H9 (cell line): ENCODE results near the gene CRHR1. TPM values are rescaled to one million over a fixed set of nuclear protein-coding genes. Genes with fewer than 3 reads are reported as not detected.

Source experiments
- DNase-seq: peaks from one replicate; pipeline ENCODE4 v3.0.0-alpha.2; 2017
- H2AFZ ChIP-seq: one replicate; pipeline ENCODE4 v1.6.1; 2013; ENCODE audit warnings: mild to moderate bottlenecking, low read length, control low read depth, moderate library complexity
- H2AK5ac ChIP-seq: 2 replicates; pipeline ENCODE4 v1.6.1; 2013; ENCODE audit warnings: low read length, control low read depth, mixed read lengths; ENCODE audit not compliant: insufficient read length
- H2BK120ac ChIP-seq: one replicate; pipeline ENCODE4 v1.6.1; 2013; ENCODE audit warnings: low read depth, mild to moderate bottlenecking, low read length, control low read depth, inconsistent platforms; ENCODE audit not compliant: poor library complexity, severe bottlenecking
- H2BK12ac ChIP-seq: 2 replicates; pipeline ENCODE4 v1.6.1; 2013; ENCODE audit warnings: low read length, control low read depth, mixed read lengths, low read depth; ENCODE audit not compliant: insufficient read length
- H2BK15ac ChIP-seq: 2 replicates; pipeline ENCODE4 v1.6.1; 2013; ENCODE audit warnings: low read depth, low read length, control low read depth
- H2BK20ac ChIP-seq: one replicate; pipeline ENCODE4 v1.6.1; 2013; ENCODE audit warnings: low read depth, mild to moderate bottlenecking, low read length, control low read depth, inconsistent platforms; ENCODE audit not compliant: poor library complexity, severe bottlenecking
- H2BK5ac ChIP-seq: 2 replicates; pipeline ENCODE4 v1.6.1; 2013; ENCODE audit warnings: low read length, control low read depth, mixed read lengths; ENCODE audit not compliant: insufficient read length
- H3K14ac ChIP-seq: 2 replicates; pipeline ENCODE4 v1.6.1; 2013; ENCODE audit warnings: low read length, control low read depth; ENCODE audit not compliant: insufficient read depth
- H3K18ac ChIP-seq: 2 replicates; pipeline ENCODE4 v1.6.1; 2013; ENCODE audit warnings: low read depth, mild to moderate bottlenecking, mixed read lengths, low read length, control low read depth; ENCODE audit not compliant: insufficient read length
- H3K23ac ChIP-seq: 2 replicates; pipeline ENCODE4 v1.6.1; 2013; ENCODE audit warnings: low read length, control low read depth, mixed read lengths, low read depth; ENCODE audit not compliant: insufficient read length
- H3K23me2 ChIP-seq: 2 replicates; pipeline ENCODE4 v1.6.1; 2013; ENCODE audit warnings: low read depth, mild to moderate bottlenecking, mixed read lengths, low read length, control low read depth; ENCODE audit not compliant: insufficient read length, poor library complexity, severe bottlenecking
- H3K27ac ChIP-seq: 2 replicates; pipeline ENCODE4 v1.5.1; 2013; ENCODE audit warnings: low read length, control low read depth, mixed read lengths, low read depth; ENCODE audit not compliant: insufficient read length
- H3K27me3 ChIP-seq: 2 replicates; pipeline ENCODE4 v1.6.1; 2013; ENCODE audit warnings: low read length, control low read depth, inconsistent platforms; ENCODE audit not compliant: insufficient read depth
- H3K4ac ChIP-seq: 2 replicates; pipeline ENCODE4 v1.6.1; 2013; ENCODE audit warnings: low read depth, mild to moderate bottlenecking, control low read depth, inconsistent platforms, low read length, moderate library complexity
- H3K4me1 ChIP-seq: 2 replicates; pipeline ENCODE4 v1.6.1; 2013; ENCODE audit warnings: low read length, control low read depth, inconsistent platforms; ENCODE audit not compliant: insufficient read depth
- H3K4me2 ChIP-seq: 2 replicates; pipeline ENCODE4 v1.6.1; 2013; ENCODE audit warnings: low read length, control low read depth, mixed read lengths; ENCODE audit not compliant: insufficient read length, insufficient read depth
- H3K56ac ChIP-seq: 2 replicates; pipeline ENCODE4 v1.6.1; 2013; ENCODE audit warnings: low read depth, mild to moderate bottlenecking, mixed read lengths, low read length, control low read depth; ENCODE audit not compliant: insufficient read length
- H3K79me1 ChIP-seq: 2 replicates; pipeline ENCODE4 v1.6.1; 2013; ENCODE audit warnings: low read depth, mild to moderate bottlenecking, moderate library complexity, low read length, control low read depth, inconsistent platforms; ENCODE audit not compliant: insufficient read depth, poor library complexity, severe bottlenecking
- H3K79me2 ChIP-seq: 2 replicates; pipeline ENCODE4 v1.6.1; 2013; ENCODE audit warnings: low read length, control low read depth, inconsistent platforms; ENCODE audit not compliant: insufficient read depth
- H3K9ac ChIP-seq: 2 replicates; pipeline ENCODE4 v1.6.1; 2013; ENCODE audit warnings: low read length, control low read depth, mixed read lengths; ENCODE audit not compliant: insufficient read length; ENCODE audit errors: extremely low read depth
- H3K9me3 ChIP-seq: one replicate; pipeline ENCODE4 v1.6.1; 2013; ENCODE audit warnings: low read depth, low read length, inconsistent platforms; ENCODE audit not compliant: control insufficient read depth
- H3T11ph ChIP-seq: one replicate; pipeline ENCODE4 v1.6.1; 2013; ENCODE audit warnings: mild to moderate bottlenecking, low read length, control low read depth, inconsistent platforms
- H4K20me1 ChIP-seq: one replicate; pipeline ENCODE4 v1.6.1; 2013; ENCODE audit not compliant: control insufficient read depth, insufficient read length, insufficient read depth
- H4K5ac ChIP-seq: 2 replicates; pipeline ENCODE4 v1.6.1; 2013; ENCODE audit warnings: low read depth, mild to moderate bottlenecking, mixed read lengths, low read length, control low read depth; ENCODE audit not compliant: insufficient read length
- H4K8ac ChIP-seq: replicated peaks from 2 replicates; pipeline ENCODE4 v1.6.1; 2013; ENCODE audit warnings: low read length, control low read depth, mixed read lengths, low read depth; ENCODE audit not compliant: insufficient read length
- H4K91ac ChIP-seq: 2 replicates; pipeline ENCODE4 v1.6.1; 2013; ENCODE audit warnings: low read depth, mild to moderate bottlenecking, moderate library complexity, mixed read lengths, low read length, control low read depth; ENCODE audit not compliant: insufficient read length
- H3K27ac Mint-ChIP-seq, 3 experiments: 2 replicates in 2 of 3; 3 replicates in 1 of 3; pipeline ENCODE4 v1.8.0; 2020 to 2021; ENCODE audit warnings: mixed read lengths in 3 of 3, mild to moderate bottlenecking in 1 of 3, moderate library complexity in 1 of 3
- H3K27me3 Mint-ChIP-seq: 2 replicates; pipeline ENCODE4 v1.8.0; 2021; ENCODE audit warnings: low read depth, mild to moderate bottlenecking, moderate library complexity, mixed read lengths
- H3K36me3 Mint-ChIP-seq, 3 experiments: 2 replicates in 2 of 3; 3 replicates in 1 of 3; pipeline ENCODE4 v1.8.0; 2020 to 2021; ENCODE audit warnings: low read depth in 3 of 3, mixed read lengths in 3 of 3; ENCODE audit not compliant: insufficient read depth in 1 of 3
- H3K4me1 Mint-ChIP-seq, 2 experiments: 2 replicates each; pipeline ENCODE4 v1.8.0; 2020; ENCODE audit warnings: mixed read lengths in 2 of 2
- H3K4me3 Mint-ChIP-seq, 2 experiments: 2 replicates in 1 of 2; 3 replicates in 1 of 2; pipeline ENCODE4 v1.8.0; 2020 to 2021; ENCODE audit warnings: mild to moderate bottlenecking in 2 of 2, mixed read lengths in 2 of 2, moderate library complexity in 1 of 2
- H3K9me3 Mint-ChIP-seq, 2 experiments: 2 replicates in 1 of 2; 3 replicates in 1 of 2; pipeline ENCODE4 v1.8.0; 2020; ENCODE audit warnings: mild to moderate bottlenecking in 2 of 2, mixed read lengths in 2 of 2, moderate library complexity in 1 of 2
- CTCF ChIP-seq: fragments of 200-600 bp; sonication (generic); conservative IDR thresholded peaks from 3 replicates; pipeline ENCODE4 v1.8.0; 2021; ENCODE audit warnings: antibody characterized with exemption, mild to moderate bottlenecking
- WGBS: extraction: QIAGEN DNeasy Blood & Tissue Kit; methylation state at CpG from one replicate; pipeline ENCODE4 v1.1.7; 2013; ENCODE audit warnings: missing lambda C conversion rate, low lambda C conversion rate, mixed read lengths; ENCODE audit not compliant: insufficient read length; ENCODE audit errors: extremely low coverage; 5-methylcytosine and 5-hydroxymethylcytosine counted together
- total RNA-seq: library from RNA; stranded (reverse); gene quantifications from 2 replicates; pipeline ENCODE4 v1.2.1, GENCODE V29; 2021

Gene CRHR1
- total RNA-seq, 1 experiment from 2014 or later = 0.52 TPM

- WGBS = no CpG with 5 or more reads among the region's 3 CpGs
- Histone ChIP-seq H3T11ph (no peak overlapping the region), H3K79me1 (no peaks in the 10 kb centered on the region), H4K8ac (no peak overlapping the region), H3K9me3 (no peaks in the 10 kb centered on the region), H2AFZ (no peak overlapping the region), H3K23me2 (peaks cover 20% of the 10 kb centered on the region), H3K56ac (no peak overlapping the region), H3K9ac (no peak overlapping the region), H2BK15ac (no peak overlapping the region), H3K27ac (no peak overlapping the region), H3K27me3 (peaks cover 22% of the 10 kb centered on the region), H2AK5ac (no peak overlapping the region), H2BK20ac (no peak overlapping the region), H3K14ac (no peak overlapping the region), H3K4me2 (no peak overlapping the region), H3K79me2 (no peaks in the 10 kb centered on the region), H3K4ac (no peak overlapping the region), H4K5ac (no peak overlapping the region), H4K91ac (no peak overlapping the region), H3K18ac (no peak overlapping the region), H4K20me1 (no peaks in the 10 kb centered on the region), H2BK12ac (no peak overlapping the region), H3K4me1 (peaks cover 2% of the 10 kb centered on the region; the same call in 1 of the 2 replicates), H2BK120ac (no peak overlapping the region), H3K23ac (no peak overlapping the region), H2BK5ac (no peak overlapping the region)
- no peak for TF ChIP-seq CTCF
- H3K27me3 Mint-ChIP-seq = peaks cover 97% of the 10 kb centered on the region
- peaks cover 24 to 46% of the 10 kb centered on the region in 2 experiments for H3K4me1 Mint-ChIP-seq
- H3K4me3 Mint-ChIP-seq = no peak overlapping the region
- no peak overlapping the region for H3K27ac Mint-ChIP-seq
- no peak for DNase-seq
- no peaks in the 10 kb centered on the region; a peak in 1 of 7 replicates for H3K36me3 Mint-ChIP-seq
- no peaks in the 10 kb centered on the region for H3K9me3 Mint-ChIP-seq
Measured at GRCh38 chr17:45786349-45786748, 2.2 kb downstream of the CRHR1 start.
